ENCODE results near the gene SHISAL1. TPM values are rescaled to one million over a fixed set of nuclear protein-coding genes. Genes with fewer than 3 reads are reported as not detected.

SHISAL1 gene
- total and polyA plus RNA-seq, 2 donors (not counting 1 experiment from before 2014, with no cell fraction given) = not detected

DNA sequence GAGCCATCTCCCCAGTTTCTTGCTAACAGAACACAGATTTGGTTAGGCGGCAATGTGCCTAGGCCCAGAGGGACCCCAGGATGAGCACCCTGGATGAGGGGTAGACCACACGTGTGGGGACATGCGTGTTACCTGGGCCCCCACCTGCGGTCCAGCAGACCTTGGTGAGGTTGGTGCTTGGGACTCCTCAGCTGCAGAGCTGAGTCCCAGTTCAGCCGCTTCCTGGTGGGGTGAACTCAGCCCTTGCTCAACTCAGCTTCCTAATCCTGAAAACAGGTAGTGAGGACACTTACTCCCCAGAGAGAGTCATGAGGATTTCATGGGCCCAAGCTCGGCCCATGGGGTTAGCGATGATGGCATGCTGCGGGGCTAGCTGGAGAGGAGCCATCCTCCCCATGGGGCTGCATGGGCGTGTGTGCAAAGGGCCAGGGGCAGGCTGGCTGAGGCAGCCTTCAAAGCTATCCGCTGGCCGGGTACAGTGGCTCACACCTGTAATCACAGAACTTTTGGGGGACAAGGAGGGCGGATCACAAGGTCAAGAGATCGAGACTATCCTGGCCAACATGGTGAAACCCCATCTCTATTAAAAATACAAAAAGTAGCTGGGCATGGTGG is 46.9 kb upstream of the SHISAL1 start:
- 87% methylated on average over 11 of the region's 13 CpGs for WGBS (ENCODE audit: insufficient coverage)
- Histone ChIP-seq H4K20me1 (ENCODE audit: control insufficient read depth, insufficient read depth, low read length, poor library complexity, severe bottlenecking) (no peaks in the 10 kb centered on the region), H3K36me3 (replicated peaks in 1 of 2; ENCODE audit: control extremely low read depth in 1 of 2, control insufficient read depth in 1 of 2, extremely low read depth in 1 of 2, insufficient read depth in 2 of 2, low read length in 1 of 2) (no peaks in the 10 kb centered on the region), H3K79me2 (ENCODE audit: control insufficient read depth, insufficient read depth, low read length) (no peaks in the 10 kb centered on the region), H3K27me3 (replicated peaks in 1 of 4; ENCODE audit: control extremely low read depth in 1 of 4, control insufficient read depth in 3 of 4, insufficient read depth in 4 of 4, low read length in 3 of 4) (peaks cover 0 to 11% (median 0%) of the 10 kb centered on the region in 4 experiments), H3K9ac (ENCODE audit: low read length) (no peak overlapping the region), H2AFZ (ENCODE audit: insufficient read depth, low read depth, low read length, poor library complexity, severe bottlenecking) (no peak overlapping the region), H3K4me3 (ENCODE audit: control extremely low read depth in 1 of 5, extremely low read depth in 1 of 5, insufficient read depth in 1 of 5, low read depth in 2 of 5, low read length in 4 of 5) (no peak overlapping the region), H3K27ac (ENCODE audit: low read length in 2 of 2) (no peak overlapping the region), H3K4me1 (ENCODE audit: control insufficient read depth in 2 of 2, insufficient read depth in 2 of 2, low read length in 2 of 2) (no peaks in the 10 kb centered on the region), H3K9me3 (ENCODE audit: control extremely low read depth in 1 of 3, control insufficient read depth in 2 of 3, insufficient read depth in 1 of 3, low read length in 2 of 3) (no peaks in the 10 kb centered on the region), H3K4me2 (replicated peaks; ENCODE audit: low read depth, low read length, poor library complexity, severe bottlenecking) (no peak overlapping the region)
- H3K4me1 Mint-ChIP-seq = no peaks in the 10 kb centered on the region
- intact Hi-C loops (cut with micrococcal nuclease) = no loop called here
- no peak for TF ChIP-seq EZH2 (IDR thresholded peaks at IDR 0.05; ENCODE audit: borderline replicate concordance, insufficient read depth, low read depth, low read length, poor library complexity, severe bottlenecking)
- TF ChIP-seq, protein P1, sequence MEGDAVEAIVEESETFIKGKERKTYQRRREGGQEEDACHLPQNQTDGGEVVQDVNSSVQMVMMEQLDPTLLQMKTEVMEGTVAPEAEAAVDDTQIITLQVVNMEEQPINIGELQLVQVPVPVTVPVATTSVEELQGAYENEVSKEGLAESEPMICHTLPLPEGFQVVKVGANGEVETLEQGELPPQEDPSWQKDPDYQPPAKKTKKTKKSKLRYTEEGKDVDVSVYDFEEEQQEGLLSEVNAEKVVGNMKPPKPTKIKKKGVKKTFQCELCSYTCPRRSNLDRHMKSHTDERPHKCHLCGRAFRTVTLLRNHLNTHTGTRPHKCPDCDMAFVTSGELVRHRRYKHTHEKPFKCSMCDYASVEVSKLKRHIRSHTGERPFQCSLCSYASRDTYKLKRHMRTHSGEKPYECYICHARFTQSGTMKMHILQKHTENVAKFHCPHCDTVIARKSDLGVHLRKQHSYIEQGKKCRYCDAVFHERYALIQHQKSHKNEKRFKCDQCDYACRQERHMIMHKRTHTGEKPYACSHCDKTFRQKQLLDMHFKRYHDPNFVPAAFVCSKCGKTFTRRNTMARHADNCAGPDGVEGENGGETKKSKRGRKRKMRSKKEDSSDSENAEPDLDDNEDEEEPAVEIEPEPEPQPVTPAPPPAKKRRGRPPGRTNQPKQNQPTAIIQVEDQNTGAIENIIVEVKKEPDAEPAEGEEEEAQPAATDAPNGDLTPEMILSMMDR (IDR thresholded peaks at IDR 0.05) = no peak
- no peaks in the 10 kb centered on the region for H3K9me3 Mint-ChIP-seq (ENCODE audit: insufficient read depth)
- ChIA-PET POLR2A (no interaction called here), CTCF (no interaction called here)
- H3K27ac Mint-ChIP-seq = no peak overlapping the region
- no peak overlapping the region for H3K4me3 Mint-ChIP-seq
- ATAC-seq (ENCODE audit: low read depth) (no peak), DNase-seq (no peak)
- H3K27me3 Mint-ChIP-seq = peaks cover 17% of the 10 kb centered on the region

DNA sequence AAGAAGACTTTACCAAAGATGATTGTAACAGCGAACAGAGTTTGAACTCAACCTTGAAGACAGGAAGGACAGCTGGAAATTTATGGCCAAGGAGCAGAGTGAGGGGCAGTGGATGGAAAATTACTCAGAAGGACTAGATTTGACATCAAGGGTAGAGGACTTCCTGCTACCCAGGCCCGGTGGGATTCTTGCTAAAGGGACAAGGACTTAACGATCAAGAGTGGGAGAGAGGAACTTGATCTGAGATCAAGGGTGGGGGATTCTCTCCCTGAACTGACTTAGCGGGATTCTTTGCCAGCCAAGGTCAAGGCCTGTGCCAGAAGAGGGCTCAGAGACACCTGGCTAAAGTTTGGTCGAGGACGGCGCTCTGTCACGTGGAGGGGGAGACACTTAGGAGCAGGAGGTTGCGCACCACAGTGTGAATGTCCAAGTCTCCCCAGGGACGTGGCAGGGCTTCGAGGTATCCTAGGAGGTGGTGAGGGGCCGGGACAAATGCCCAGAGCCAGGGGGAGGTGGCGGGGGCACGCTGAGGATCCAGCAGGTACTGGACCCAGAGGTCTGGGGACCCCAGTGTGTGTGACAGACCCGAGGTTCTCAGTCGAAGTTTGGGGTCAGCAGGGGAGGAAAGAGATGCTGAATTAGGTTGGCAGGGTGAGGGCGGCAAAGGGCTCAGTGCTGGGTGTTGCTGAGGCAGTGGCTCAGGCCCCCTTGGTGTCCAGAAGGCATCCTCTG is 46.1 kb upstream of the SHISAL1 start:
- H3K27me3 Mint-ChIP-seq = peaks cover 24% of the 10 kb centered on the region
- Histone ChIP-seq H3K27ac (ENCODE audit: low read length in 2 of 2) (no peak overlapping the region), H3K4me1 (ENCODE audit: control insufficient read depth in 2 of 2, insufficient read depth in 2 of 2, low read length in 2 of 2) (no peaks in the 10 kb centered on the region), H3K9ac (ENCODE audit: low read length) (no peak overlapping the region), H2AFZ (ENCODE audit: insufficient read depth, low read depth, low read length, poor library complexity, severe bottlenecking) (no peak overlapping the region), H4K20me1 (ENCODE audit: control insufficient read depth, insufficient read depth, low read length, poor library complexity, severe bottlenecking) (no peaks in the 10 kb centered on the region), H3K36me3 (replicated peaks in 1 of 2; ENCODE audit: control extremely low read depth in 1 of 2, control insufficient read depth in 1 of 2, extremely low read depth in 1 of 2, insufficient read depth in 2 of 2, low read length in 1 of 2) (no peaks in the 10 kb centered on the region), H3K27me3 (replicated peaks in 1 of 4; ENCODE audit: control extremely low read depth in 1 of 4, control insufficient read depth in 3 of 4, insufficient read depth in 4 of 4, low read length in 3 of 4) (peaks cover 0 to 11% (median 0%) of the 10 kb centered on the region in 4 experiments), H3K4me3 (ENCODE audit: control extremely low read depth in 1 of 5, extremely low read depth in 1 of 5, insufficient read depth in 1 of 5, low read depth in 2 of 5, low read length in 4 of 5) (no peak overlapping the region), H3K79me2 (ENCODE audit: control insufficient read depth, insufficient read depth, low read length) (no peaks in the 10 kb centered on the region), H3K9me3 (ENCODE audit: control extremely low read depth in 1 of 3, control insufficient read depth in 2 of 3, insufficient read depth in 1 of 3, low read length in 2 of 3) (no peaks in the 10 kb centered on the region), H3K4me2 (replicated peaks; ENCODE audit: low read depth, low read length, poor library complexity, severe bottlenecking) (no peak overlapping the region)
- TF ChIP-seq EZH2 (IDR thresholded peaks at IDR 0.05; ENCODE audit: borderline replicate concordance, insufficient read depth, low read depth, low read length, poor library complexity, severe bottlenecking) = no peak
- TF ChIP-seq, protein P1 (IDR thresholded peaks at IDR 0.05) = no peak
- no peaks in the 10 kb centered on the region for H3K4me1 Mint-ChIP-seq
- no peak overlapping the region for H3K27ac Mint-ChIP-seq
- H3K4me3 Mint-ChIP-seq = no peak overlapping the region
- POLR2A ChIA-PET = no interaction called here
- 70% methylated on average over 17 of the region's 17 CpGs for WGBS (ENCODE audit: insufficient coverage)
- ATAC-seq (ENCODE audit: low read depth) = no peak
- DNase-seq = no peak
- intact Hi-C loops (cut with micrococcal nuclease) = no loop called here
- CTCF ChIA-PET = no interaction called here
- no peaks in the 10 kb centered on the region for H3K9me3 Mint-ChIP-seq (ENCODE audit: insufficient read depth)
